ENCODE results near the gene ARHGAP22. TPM values are rescaled to one million over a fixed set of nuclear protein-coding genes. Genes with fewer than 3 reads are reported as not detected.

The ARHGAP22 gene
- total RNA-seq, 2 experiments from 2014 or later: not detected

GRCh38 chr10:48449501-48450232 lies 155.2 kb downstream of the ARHGAP22 start:
- DNase-seq: peak; percentile 4
- H3K36me3 Mint-ChIP-seq: no peaks in the 10 kb centered on the region
- H3K27me3 Mint-ChIP-seq: no peaks in the 10 kb centered on the region
- ChIA-PET POLR2A (no interaction called here), CTCF (no interaction called here)
- intact Hi-C loops (cut with micrococcal nuclease): no loop called here
- H3K4me3 Mint-ChIP-seq: no peak overlapping the region
- no peaks in the 10 kb centered on the region for H3K4me1 Mint-ChIP-seq (ENCODE audit: low read depth)
- no peak overlapping the region for H3K27ac Mint-ChIP-seq
- no peaks in the 10 kb centered on the region for H3K9me3 Mint-ChIP-seq

- ChIA-PET POLR2A (no interaction called here), CTCF (no interaction called here)
- Mint-ChIP-seq H3K4me3 (no peak overlapping the region), H3K27ac (no peak overlapping the region), H3K27me3 (no peaks in the 10 kb centered on the region), H3K4me1 (ENCODE audit: low read depth) (no peaks in the 10 kb centered on the region), H3K36me3 (no peaks in the 10 kb centered on the region), H3K9me3 (no peaks in the 10 kb centered on the region)
- DNase-seq: no peak
- intact Hi-C loops (cut with micrococcal nuclease): no loop called here
Observed at GRCh38 chr10:48448796-48449195, 156.1 kb downstream of the ARHGAP22 start.

GRCh38 chr10:48447356-48448215 lies 157.3 kb downstream of the ARHGAP22 start:
- Mint-ChIP-seq H3K4me3 (no peak overlapping the region), H3K36me3 (no peaks in the 10 kb centered on the region), H3K27ac (no peak overlapping the region), H3K27me3 (no peaks in the 10 kb centered on the region), H3K4me1 (ENCODE audit: low read depth) (no peaks in the 10 kb centered on the region), H3K9me3 (no peaks in the 10 kb centered on the region)
- intact Hi-C loops (cut with micrococcal nuclease): no loop called here
- ChIA-PET POLR2A (no interaction called here), CTCF (no interaction called here)
- DNase-seq: peak; percentile 3

- Mint-ChIP-seq H3K36me3 (no peaks in the 10 kb centered on the region), H3K27me3 (no peaks in the 10 kb centered on the region), H3K4me3 (no peak overlapping the region), H3K27ac (no peak overlapping the region), H3K4me1 (ENCODE audit: low read depth) (no peaks in the 10 kb centered on the region), H3K9me3 (no peaks in the 10 kb centered on the region)
- POLR2A ChIA-PET: no interaction called here
- no peak for DNase-seq
- intact Hi-C loops (cut with micrococcal nuclease): no loop called here
- CTCF ChIA-PET: no interaction called here
Observed at GRCh38 chr10:48446785-48447184, 158.1 kb downstream of the ARHGAP22 start.

GRCh38 chr10:48445932-48446331 lies 158.9 kb downstream of the ARHGAP22 start:
- Mint-ChIP-seq H3K36me3 (no peaks in the 10 kb centered on the region), H3K9me3 (no peaks in the 10 kb centered on the region), H3K27me3 (no peaks in the 10 kb centered on the region), H3K4me1 (ENCODE audit: low read depth) (no peaks in the 10 kb centered on the region), H3K4me3 (no peak overlapping the region), H3K27ac (no peak overlapping the region)
- ChIA-PET POLR2A (no interaction called here), CTCF (no interaction called here)
- intact Hi-C loops (cut with micrococcal nuclease): no loop called here
- DNase-seq: no peak

- intact Hi-C loops (cut with micrococcal nuclease): no loop called here
- H3K4me3 Mint-ChIP-seq: no peak overlapping the region
- no peak overlapping the region for H3K27ac Mint-ChIP-seq
- H3K27me3 Mint-ChIP-seq: no peaks in the 10 kb centered on the region
- no peaks in the 10 kb centered on the region for H3K4me1 Mint-ChIP-seq (ENCODE audit: low read depth)
- H3K9me3 Mint-ChIP-seq: no peaks in the 10 kb centered on the region
- POLR2A ChIA-PET: no interaction called here
- no peak for DNase-seq
- CTCF ChIA-PET: interaction anchor here (0.8 to 1.6 kb wide), 3 partner anchors 64 to 211 kb away, joined by 3 to 4 read pairs (median 4); no protein-coding TSS in a partner anchor
- no peaks in the 10 kb centered on the region for H3K36me3 Mint-ChIP-seq
Observed at GRCh38 chr10:48444861-48445841, 159.7 kb downstream of the ARHGAP22 start.

- POLR2A ChIA-PET: no interaction called here
- no peak overlapping the region for H3K4me3 Mint-ChIP-seq
- CTCF ChIA-PET: interaction anchor here (0.8 to 1.6 kb wide), 3 partner anchors 65 to 212 kb away, joined by 3 to 4 read pairs (median 4); no protein-coding TSS in a partner anchor
- no peak overlapping the region for H3K27ac Mint-ChIP-seq
- no peak for DNase-seq
- H3K27me3 Mint-ChIP-seq: no peaks in the 10 kb centered on the region
- no peaks in the 10 kb centered on the region for H3K36me3 Mint-ChIP-seq
- intact Hi-C loops (cut with micrococcal nuclease): no loop called here
- H3K4me1 Mint-ChIP-seq (ENCODE audit: low read depth): no peaks in the 10 kb centered on the region
- no peaks in the 10 kb centered on the region for H3K9me3 Mint-ChIP-seq
Observed at GRCh38 chr10:48444266-48444665, 160.6 kb downstream of the ARHGAP22 start.

GRCh38 chr10:48442809-48443177 lies 162.1 kb downstream of the ARHGAP22 start:
- Mint-ChIP-seq H3K9me3 (no peaks in the 10 kb centered on the region), H3K4me3 (no peak overlapping the region), H3K4me1 (ENCODE audit: low read depth) (no peaks in the 10 kb centered on the region), H3K27me3 (no peaks in the 10 kb centered on the region), H3K27ac (no peak overlapping the region), H3K36me3 (peaks cover 1% of the 10 kb centered on the region)
- ChIA-PET POLR2A (no interaction called here), CTCF (interaction anchor here (1.5 kb wide), 1 partner anchor 213 kb away, joined by 6 read pairs; no protein-coding TSS in a partner anchor)
- intact Hi-C loops (cut with micrococcal nuclease): no loop called here
- no peak for DNase-seq

- no peak overlapping the region for H3K27ac Mint-ChIP-seq
- CTCF ChIA-PET: interaction anchor here (1.5 kb wide), 1 partner anchor 214 kb away, joined by 6 read pairs; no protein-coding TSS in a partner anchor
Observed at GRCh38 chr10:48442090-48442808, 162.6 kb downstream of the ARHGAP22 start.

GRCh38 chr10:48440771-48441170 lies 164.1 kb downstream of the ARHGAP22 start:
- DNase-seq: no peak
- no peaks in the 10 kb centered on the region for H3K9me3 Mint-ChIP-seq
- no peaks in the 10 kb centered on the region for H3K4me1 Mint-ChIP-seq (ENCODE audit: low read depth)
- no peak overlapping the region for H3K4me3 Mint-ChIP-seq
- intact Hi-C loops (cut with micrococcal nuclease): no loop called here
- H3K36me3 Mint-ChIP-seq: peaks cover 1% of the 10 kb centered on the region
- H3K27ac Mint-ChIP-seq: no peak overlapping the region
- no peaks in the 10 kb centered on the region for H3K27me3 Mint-ChIP-seq
- ChIA-PET CTCF (no interaction called here), POLR2A (no interaction called here)

More at GRCh38 chr10:48442090-48442808, 162.6 kb downstream of the ARHGAP22 start:
- no peaks in the 10 kb centered on the region for H3K27me3 Mint-ChIP-seq
- no peak for DNase-seq
- no peak overlapping the region for H3K4me3 Mint-ChIP-seq
- H3K9me3 Mint-ChIP-seq: no peaks in the 10 kb centered on the region
- POLR2A ChIA-PET: no interaction called here
- no peaks in the 10 kb centered on the region for H3K4me1 Mint-ChIP-seq (ENCODE audit: low read depth)
- peaks cover 1% of the 10 kb centered on the region for H3K36me3 Mint-ChIP-seq
- intact Hi-C loops (cut with micrococcal nuclease): no loop called here

GRCh38 chr10:48439581-48440041 lies 165.3 kb downstream of the ARHGAP22 start:
- POLR2A ChIA-PET: no interaction called here
- H3K36me3 Mint-ChIP-seq: peaks cover 3% of the 10 kb centered on the region
- no peak overlapping the region for H3K4me3 Mint-ChIP-seq
- no peaks in the 10 kb centered on the region for H3K27me3 Mint-ChIP-seq
- H3K4me1 Mint-ChIP-seq (ENCODE audit: low read depth): no peaks in the 10 kb centered on the region
- no peaks in the 10 kb centered on the region for H3K9me3 Mint-ChIP-seq
- CTCF ChIA-PET: interaction anchor here (0.8 kb wide), 1 partner anchor 219 kb away, joined by 3 read pairs; no protein-coding TSS in a partner anchor
- H3K27ac Mint-ChIP-seq: no peak overlapping the region
- DNase-seq: no peak
- intact Hi-C loops (cut with micrococcal nuclease): no loop called here
